ENCODE measurements around the gene SNAPC4.

DNA sequence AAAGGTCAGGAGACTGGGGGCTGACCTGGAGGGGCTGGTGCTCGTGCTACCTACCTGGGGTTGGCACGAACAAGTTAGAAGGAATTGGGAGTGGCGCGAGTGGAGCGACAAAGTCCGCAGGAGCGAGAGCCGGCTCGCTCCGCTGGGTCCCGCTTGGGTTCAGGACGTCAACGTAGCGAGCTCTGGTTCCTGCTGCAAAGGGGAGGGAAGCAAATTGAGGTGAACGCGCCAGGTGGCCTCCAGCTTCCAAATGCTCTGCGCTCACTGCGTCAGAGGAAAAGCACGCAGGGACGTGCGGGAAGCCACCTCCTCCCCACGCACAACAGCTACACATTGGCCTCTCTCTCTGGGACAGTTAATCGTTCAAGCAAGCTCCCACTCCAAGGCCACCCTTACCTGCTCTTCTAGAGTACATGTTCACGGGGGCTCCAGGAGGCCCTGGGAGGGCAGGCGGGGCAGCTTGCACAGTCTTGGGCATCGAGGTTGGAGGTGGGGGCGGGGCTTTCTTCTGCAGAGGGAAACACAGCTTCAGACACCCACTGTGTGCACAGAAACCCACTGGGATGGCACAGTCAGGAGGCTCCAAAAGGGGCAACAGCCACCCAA, 47.3 kb upstream of the SNAPC4 start:
- TF ChIP-seq, protein P1, sequence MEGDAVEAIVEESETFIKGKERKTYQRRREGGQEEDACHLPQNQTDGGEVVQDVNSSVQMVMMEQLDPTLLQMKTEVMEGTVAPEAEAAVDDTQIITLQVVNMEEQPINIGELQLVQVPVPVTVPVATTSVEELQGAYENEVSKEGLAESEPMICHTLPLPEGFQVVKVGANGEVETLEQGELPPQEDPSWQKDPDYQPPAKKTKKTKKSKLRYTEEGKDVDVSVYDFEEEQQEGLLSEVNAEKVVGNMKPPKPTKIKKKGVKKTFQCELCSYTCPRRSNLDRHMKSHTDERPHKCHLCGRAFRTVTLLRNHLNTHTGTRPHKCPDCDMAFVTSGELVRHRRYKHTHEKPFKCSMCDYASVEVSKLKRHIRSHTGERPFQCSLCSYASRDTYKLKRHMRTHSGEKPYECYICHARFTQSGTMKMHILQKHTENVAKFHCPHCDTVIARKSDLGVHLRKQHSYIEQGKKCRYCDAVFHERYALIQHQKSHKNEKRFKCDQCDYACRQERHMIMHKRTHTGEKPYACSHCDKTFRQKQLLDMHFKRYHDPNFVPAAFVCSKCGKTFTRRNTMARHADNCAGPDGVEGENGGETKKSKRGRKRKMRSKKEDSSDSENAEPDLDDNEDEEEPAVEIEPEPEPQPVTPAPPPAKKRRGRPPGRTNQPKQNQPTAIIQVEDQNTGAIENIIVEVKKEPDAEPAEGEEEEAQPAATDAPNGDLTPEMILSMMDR (IDR thresholded peaks at IDR 0.05): no peak
- no peak for TF ChIP-seq POLR2A (IDR thresholded peaks at IDR 0.05)

Measured in heart left ventricle (tissue), 13 donors.